ENCODE results near the gene SPART.

SPART gene

GRCh38 chr13:36377826-36378468 lies 31.8 kb upstream of the SPART start:
- no peak overlapping the region for H3K4me2 ChIP-seq (ENCODE audit: low read length)
- H4K12ac ChIP-seq (ENCODE audit: low read depth, low read length): no peak overlapping the region
- no peak overlapping the region for H2AK5ac ChIP-seq (ENCODE audit: low read length)
- no peak overlapping the region for H3K4ac ChIP-seq (ENCODE audit: low read depth, low read length)
- H2AFZ ChIP-seq (ENCODE audit: insufficient read depth, low read length, poor library complexity): no peak overlapping the region
- no peaks in the 10 kb centered on the region for H3K79me2 ChIP-seq (ENCODE audit: control insufficient read depth, insufficient read depth, low read length, poor library complexity)
- no peak overlapping the region for H3K14ac ChIP-seq (ENCODE audit: low read length)
- H3K18ac ChIP-seq (ENCODE audit: low read length): no peak overlapping the region
- peaks cover 0 to 1% of the 10 kb centered on the region in 2 experiments for H3K36me3 ChIP-seq (ENCODE audit: control insufficient read depth in 1 of 2, insufficient read depth in 2 of 2, low read length in 2 of 2)
- no peak overlapping the region for H3K4me3 ChIP-seq (ENCODE audit: low read depth, low read length)
- H3K9me3 ChIP-seq (ENCODE audit: insufficient read depth, low read depth, low read length): no peaks in the 10 kb centered on the region
- no CpG with 5 or more reads among the region's 1 CpG for WGBS (ENCODE audit: extremely low coverage, insufficient coverage, insufficient read length)
- peak in 1 of 2 donors; percentile 8 for DNase-seq
- H3K79me1 ChIP-seq (ENCODE audit: low read length): no peaks in the 10 kb centered on the region
- no peaks in the 10 kb centered on the region for H3K4me1 ChIP-seq (ENCODE audit: control insufficient read depth in 1 of 2, insufficient read depth in 2 of 2, low read length in 2 of 2)
- H4K91ac ChIP-seq (ENCODE audit: low read depth, low read length): no peak overlapping the region
- H3K23ac ChIP-seq (ENCODE audit: low read length): no peak overlapping the region
- H2BK5ac ChIP-seq (ENCODE audit: low read depth, low read length, poor library complexity): no peak overlapping the region
- H2BK120ac ChIP-seq (ENCODE audit: insufficient read depth, low read length, poor library complexity): no peak overlapping the region
- no peak overlapping the region for H4K8ac ChIP-seq (ENCODE audit: low read depth, low read length)
- no peak overlapping the region for H3K27ac ChIP-seq (ENCODE audit: low read depth, low read length)
- no peak overlapping the region for H2BK12ac ChIP-seq (ENCODE audit: low read length)
- H3K9ac ChIP-seq (ENCODE audit: low read length): no peak overlapping the region
- H3K27me3 ChIP-seq (ENCODE audit: insufficient read depth, low read length): no peaks in the 10 kb centered on the region

- Histone ChIP-seq H2BK5ac (ENCODE audit: low read depth, low read length, poor library complexity) (no peak overlapping the region), H3K18ac (ENCODE audit: low read length) (no peak overlapping the region), H3K9me3 (ENCODE audit: insufficient read depth, low read depth, low read length) (peaks cover 2% of the 10 kb centered on the region), H3K27ac (ENCODE audit: low read depth, low read length) (no peak overlapping the region), H4K8ac (ENCODE audit: low read depth, low read length) (no peak overlapping the region), H3K4me1 (ENCODE audit: control insufficient read depth in 1 of 2, insufficient read depth in 2 of 2, low read length in 2 of 2) (no peaks in the 10 kb centered on the region), H3K36me3 (ENCODE audit: control insufficient read depth in 1 of 2, insufficient read depth in 2 of 2, low read length in 2 of 2) (peaks cover 0 to 1% of the 10 kb centered on the region in 2 experiments), H3K23ac (ENCODE audit: low read length) (no peak overlapping the region), H3K4me2 (ENCODE audit: low read length) (no peak overlapping the region), H2AK5ac (ENCODE audit: low read length) (no peak overlapping the region), H3K4me3 (ENCODE audit: low read depth, low read length) (no peak overlapping the region), H3K14ac (ENCODE audit: low read length) (no peak overlapping the region), H4K12ac (ENCODE audit: low read depth, low read length) (no peak overlapping the region), H3K9ac (ENCODE audit: low read length) (no peak overlapping the region), H2BK12ac (ENCODE audit: low read length) (no peak overlapping the region), H3K79me2 (ENCODE audit: control insufficient read depth, insufficient read depth, low read length, poor library complexity) (no peaks in the 10 kb centered on the region), H3K79me1 (ENCODE audit: low read length) (no peaks in the 10 kb centered on the region), H4K91ac (ENCODE audit: low read depth, low read length) (no peak overlapping the region), H2AFZ (ENCODE audit: insufficient read depth, low read length, poor library complexity) (no peak overlapping the region), H2BK120ac (ENCODE audit: insufficient read depth, low read length, poor library complexity) (no peak overlapping the region), H3K27me3 (ENCODE audit: insufficient read depth, low read length) (no peaks in the 10 kb centered on the region), H3K4ac (ENCODE audit: low read depth, low read length) (no peak overlapping the region)
- no CpG with 5 or more reads among the region's 2 CpGs for WGBS (ENCODE audit: extremely low coverage, insufficient coverage, insufficient read length)
- no peak for DNase-seq
Observed at GRCh38 chr13:36374063-36374462, 27.9 kb upstream of the SPART start.

GRCh38 chr13:36371185-36371584 lies 25.0 kb upstream of the SPART start:
- peaks cover 2% of the 10 kb centered on the region for H3K9me3 ChIP-seq (ENCODE audit: insufficient read depth, low read depth, low read length)
- H3K4me3 ChIP-seq (ENCODE audit: low read depth, low read length): no peak overlapping the region
- no peak overlapping the region for H2BK12ac ChIP-seq (ENCODE audit: low read length)
- no peaks in the 10 kb centered on the region for H3K27me3 ChIP-seq (ENCODE audit: insufficient read depth, low read length)
- no peak overlapping the region for H4K8ac ChIP-seq (ENCODE audit: low read depth, low read length)
- no peak overlapping the region for H3K4ac ChIP-seq (ENCODE audit: low read depth, low read length)
- H3K18ac ChIP-seq (ENCODE audit: low read length): no peak overlapping the region
- no peak overlapping the region for H4K91ac ChIP-seq (ENCODE audit: low read depth, low read length)
- no peak overlapping the region for H2AK5ac ChIP-seq (ENCODE audit: low read length)
- H3K23ac ChIP-seq (ENCODE audit: low read length): no peak overlapping the region
- no peaks in the 10 kb centered on the region for H3K4me1 ChIP-seq (ENCODE audit: control insufficient read depth in 1 of 2, insufficient read depth in 2 of 2, low read length in 2 of 2)
- H3K79me2 ChIP-seq (ENCODE audit: control insufficient read depth, insufficient read depth, low read length, poor library complexity): no peaks in the 10 kb centered on the region
- no CpG with 5 or more reads among the region's 4 CpGs for WGBS (ENCODE audit: extremely low coverage, insufficient coverage, insufficient read length)
- H3K79me1 ChIP-seq (ENCODE audit: low read length): no peaks in the 10 kb centered on the region
- H3K27ac ChIP-seq (ENCODE audit: low read depth, low read length): no peak overlapping the region
- no peak for DNase-seq
- H2BK5ac ChIP-seq (ENCODE audit: low read depth, low read length, poor library complexity): no peak overlapping the region
- no peak overlapping the region for H2BK120ac ChIP-seq (ENCODE audit: insufficient read depth, low read length, poor library complexity)
- no peak overlapping the region for H4K12ac ChIP-seq (ENCODE audit: low read depth, low read length)
- H3K36me3 ChIP-seq (ENCODE audit: control insufficient read depth in 1 of 2, insufficient read depth in 2 of 2, low read length in 2 of 2): peaks cover 3 to 5% of the 10 kb centered on the region in 2 experiments
- H3K14ac ChIP-seq (ENCODE audit: low read length): no peak overlapping the region
- no peak overlapping the region for H3K9ac ChIP-seq (ENCODE audit: low read length)
- H2AFZ ChIP-seq (ENCODE audit: insufficient read depth, low read length, poor library complexity): no peak overlapping the region
- no peak overlapping the region for H3K4me2 ChIP-seq (ENCODE audit: low read length)

DNA sequence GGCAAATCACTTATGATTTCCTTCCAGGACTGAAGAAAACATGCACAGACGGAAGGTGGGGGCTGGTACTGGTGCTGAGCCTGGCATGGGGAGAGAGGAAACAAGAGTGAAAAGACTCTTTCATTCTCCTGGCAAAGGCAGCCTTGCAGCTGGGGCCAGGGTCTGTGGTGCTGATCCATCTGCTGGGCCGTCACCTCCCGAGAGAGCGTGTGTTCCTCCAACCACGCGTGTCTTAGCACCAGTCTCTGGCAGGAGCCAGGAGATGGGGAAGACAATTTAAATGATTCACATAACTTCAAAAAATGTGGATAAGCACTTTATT lies 23.9 kb upstream of the SPART start:
- Histone ChIP-seq H3K4me3 (ENCODE audit: low read depth, low read length) (no peak overlapping the region), H3K79me2 (ENCODE audit: control insufficient read depth, insufficient read depth, low read length, poor library complexity) (no peaks in the 10 kb centered on the region), H3K23ac (ENCODE audit: low read length) (no peak overlapping the region), H4K91ac (ENCODE audit: low read depth, low read length) (no peak overlapping the region), H2BK12ac (ENCODE audit: low read length) (no peak overlapping the region), H2BK120ac (ENCODE audit: insufficient read depth, low read length, poor library complexity) (no peak overlapping the region), H3K27me3 (ENCODE audit: insufficient read depth, low read length) (no peaks in the 10 kb centered on the region), H3K18ac (ENCODE audit: low read length) (no peak overlapping the region), H3K4me1 (ENCODE audit: control insufficient read depth in 1 of 2, insufficient read depth in 2 of 2, low read length in 2 of 2) (no peaks in the 10 kb centered on the region), H3K9ac (ENCODE audit: low read length) (no peak overlapping the region), H2AK5ac (ENCODE audit: low read length) (no peak overlapping the region), H3K9me3 (ENCODE audit: insufficient read depth, low read depth, low read length) (peaks cover 2% of the 10 kb centered on the region), H3K4me2 (ENCODE audit: low read length) (no peak overlapping the region), H4K8ac (ENCODE audit: low read depth, low read length) (no peak overlapping the region), H3K36me3 (ENCODE audit: control insufficient read depth in 1 of 2, insufficient read depth in 2 of 2, low read length in 2 of 2) (peaks cover 3 to 5% of the 10 kb centered on the region in 2 experiments), H3K79me1 (ENCODE audit: low read length) (no peaks in the 10 kb centered on the region), H3K27ac (ENCODE audit: low read depth, low read length) (no peak overlapping the region), H2BK5ac (ENCODE audit: low read depth, low read length, poor library complexity) (no peak overlapping the region), H3K4ac (ENCODE audit: low read depth, low read length) (no peak overlapping the region), H3K14ac (ENCODE audit: low read length) (no peak overlapping the region), H4K12ac (ENCODE audit: low read depth, low read length) (no peak overlapping the region), H2AFZ (ENCODE audit: insufficient read depth, low read length, poor library complexity) (no peak overlapping the region)
- DNase-seq: no peak
- no CpG with 5 or more reads among the region's 6 CpGs for WGBS (ENCODE audit: extremely low coverage, insufficient coverage, insufficient read length)
